GM18873 (cell line): ENCODE results near the gene PLA2G1B.

Experiments used
- ATAC-seq: cut with Tn5 transposase; IDR thresholded peaks from one replicate; pipeline ENCODE4 v1.9.1; 2021; ENCODE audit warnings: mild to moderate bottlenecking, moderate library complexity, moderate number of reproducible peaks; ENCODE audit not compliant: unreplicated experiment, low FRiP score

The PLA2G1B gene

DNA sequence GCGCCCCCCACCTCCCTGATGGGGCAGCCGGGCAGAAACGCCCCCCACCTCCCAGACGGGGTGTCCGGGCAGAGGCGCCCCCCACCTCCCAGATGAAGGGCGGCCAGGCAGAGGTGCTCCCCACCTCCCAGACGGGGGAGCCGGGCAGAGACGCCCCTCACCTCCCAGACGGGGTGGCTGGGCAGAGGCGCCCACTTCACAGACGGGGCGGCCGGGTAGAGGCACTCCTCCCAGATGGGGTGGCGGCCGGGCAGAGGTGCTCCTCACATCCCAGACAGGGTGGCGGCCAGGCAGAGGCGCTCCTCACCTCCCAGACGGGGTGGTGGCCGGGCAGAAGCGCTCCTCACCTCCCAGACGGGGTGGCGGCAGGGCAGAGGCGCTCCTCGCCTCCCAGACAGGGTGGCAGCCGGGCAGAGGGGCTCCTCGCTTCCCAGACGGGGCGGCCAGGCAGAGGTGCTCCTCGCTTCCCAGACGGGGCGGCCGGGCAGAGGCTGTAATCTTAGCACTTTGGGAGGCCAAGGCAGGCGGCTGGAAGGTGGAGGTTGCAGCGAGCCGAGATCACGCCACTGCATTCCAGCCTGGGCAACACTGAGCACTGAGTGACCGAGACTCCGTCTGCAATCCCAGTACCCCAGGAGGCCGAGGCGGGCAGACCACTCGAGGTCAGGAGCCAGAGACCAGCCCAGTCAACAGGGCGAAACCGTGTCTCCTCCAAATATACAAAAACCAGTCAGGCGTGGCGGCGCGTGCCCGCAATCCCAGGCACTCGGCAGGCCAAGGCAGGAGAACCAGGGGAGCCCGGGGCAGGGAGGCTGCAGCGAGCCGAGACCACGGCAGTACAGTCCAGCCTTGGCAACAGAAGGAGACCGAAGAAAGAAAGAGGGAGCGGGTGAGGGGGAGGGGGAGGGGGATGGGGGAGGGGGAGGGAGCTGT, 49.2 kb downstream of the PLA2G1B start:
- ATAC-seq, result no peak

DNA sequence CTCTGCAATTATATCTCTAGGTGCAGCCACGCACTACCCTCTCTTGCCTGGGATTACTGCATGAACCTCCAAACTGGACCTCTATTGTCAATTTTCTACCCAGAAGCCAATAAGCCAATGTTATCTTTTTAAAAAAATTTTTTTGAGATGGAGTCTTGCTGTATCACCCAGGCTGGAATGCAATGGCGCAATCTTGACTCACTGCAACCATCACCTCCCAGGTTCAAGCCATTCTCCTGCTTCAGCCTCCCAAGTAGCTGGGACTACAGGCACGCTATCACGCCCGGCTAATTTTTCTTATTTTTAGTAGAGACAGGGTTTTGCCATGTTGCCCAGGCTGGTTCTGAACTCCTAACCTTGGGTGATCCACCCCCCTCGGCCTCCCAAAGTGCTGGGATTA, 50.8 kb downstream of the PLA2G1B start:
- ATAC-seq, result no peak
